Activated CD4-positive, CD25-positive, alpha-beta regulatory T cell treated with anti-CD3 and anti-CD28 coated beads, Interleukin-2, amount 50 U/mL, for 24 hours (primary cell): Measurements from ENCODE around the gene LEF1.
"Not testable (repeated sequence)": the region's sequence is repeated elsewhere in the genome, so short reads cannot be mapped to it uniquely, and the experiment has no call there.

Experiments
- ATAC-seq, 2 donors: fragments of 150-1000 bp; cut with Tn5 transposase; one replicate each; pipeline ENCODE4 v1.10.0; 2021; ENCODE audit warnings: mild to moderate bottlenecking in 1 of 2, moderate library complexity in 1 of 2

The LEF1 gene

DNA sequence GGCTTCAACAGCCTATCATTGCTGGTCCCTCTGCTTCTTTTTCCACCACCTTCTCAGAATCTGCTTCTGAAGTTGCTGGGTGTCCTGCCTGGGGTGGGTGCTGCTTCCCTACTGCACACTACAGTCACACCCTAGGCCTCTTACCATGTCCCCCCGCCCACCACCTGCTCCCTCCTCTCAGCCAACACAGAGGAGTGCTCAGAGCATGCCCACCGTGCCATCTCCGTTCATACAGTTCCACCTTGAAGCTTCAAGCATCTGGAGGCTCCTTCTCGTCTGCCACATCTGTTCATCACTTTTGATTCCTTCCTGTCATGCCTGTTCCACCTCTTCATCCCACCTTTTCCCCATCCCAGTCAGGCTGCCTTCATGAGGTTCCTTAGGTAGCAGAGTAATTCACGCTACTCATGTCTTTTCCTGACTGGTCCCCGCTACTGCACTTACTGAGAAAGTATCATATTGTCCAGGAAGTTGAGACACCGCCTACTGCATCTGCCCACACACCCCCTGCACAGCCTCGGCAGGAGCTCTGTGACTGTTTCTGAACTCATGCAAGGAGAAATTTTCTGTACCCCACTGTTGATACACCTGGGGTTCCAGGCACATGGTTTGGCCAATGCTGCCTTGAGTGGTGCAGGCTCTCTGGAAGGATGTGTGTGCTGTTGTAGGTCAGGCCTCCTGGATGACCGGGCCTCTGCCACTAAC lies 139.6 kb downstream of the LEF1 start:
- ATAC-seq, result peak; percentile 15

DNA sequence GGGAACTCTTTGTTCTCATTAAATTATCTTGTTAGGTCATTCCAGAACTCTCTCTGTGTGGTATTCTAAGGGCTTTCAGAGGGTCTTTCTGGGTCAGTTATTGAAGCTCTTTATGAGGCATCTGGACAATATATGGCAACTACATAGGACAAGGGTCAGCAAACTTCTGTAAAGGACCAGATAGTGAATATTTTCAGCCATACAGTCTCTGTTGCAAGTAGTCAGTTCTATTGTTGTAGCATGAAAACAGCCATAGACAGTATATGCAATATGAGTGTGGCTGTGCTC lies 143.9 kb downstream of the LEF1 start:
- no peak for ATAC-seq

DNA sequence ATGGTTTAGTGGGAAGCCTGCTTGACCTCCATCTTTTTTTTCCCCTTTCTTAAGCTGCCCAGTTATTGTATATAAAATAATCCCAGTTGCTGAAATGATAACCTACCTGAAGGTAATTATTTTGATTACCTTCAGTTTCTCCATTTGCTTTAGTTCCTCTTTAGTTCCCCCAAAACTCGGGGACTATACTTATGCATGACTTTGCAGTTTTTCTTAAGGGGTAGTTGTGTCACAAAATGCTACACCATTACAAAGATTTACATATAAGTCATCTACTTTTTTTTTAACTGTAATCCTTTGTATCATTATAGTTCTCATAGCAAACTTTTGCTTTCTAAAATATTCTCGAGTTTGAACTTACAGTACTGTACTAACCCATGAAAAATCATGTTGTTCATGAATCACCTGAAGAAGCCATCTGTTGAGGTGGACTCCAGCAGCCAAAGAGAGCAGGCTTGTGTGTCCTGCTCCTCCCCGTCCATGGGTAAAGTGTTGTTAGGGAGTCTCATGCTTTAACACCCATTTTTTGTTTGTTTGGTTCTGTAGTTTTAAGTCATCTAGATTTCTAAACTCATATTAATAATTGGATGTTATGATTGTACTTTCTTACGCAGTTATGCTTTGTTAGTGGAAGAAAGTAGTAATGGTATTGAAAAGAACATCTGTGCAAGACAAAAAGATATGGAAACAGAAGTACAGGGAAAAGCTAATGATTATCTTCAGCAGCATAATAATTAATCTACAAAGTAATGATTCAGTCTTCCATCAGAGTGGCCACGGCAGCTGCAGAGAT lies 144.5 kb downstream of the LEF1 start:
- no peak for ATAC-seq

- ATAC-seq, result no peak
Observed at GRCh38 chr4:108018884-108019187, 149.9 kb downstream of the LEF1 start.

- peak; percentile 53 to 66 for ATAC-seq
Observed at GRCh38 chr4:108018040-108018883, 150.5 kb downstream of the LEF1 start.

DNA sequence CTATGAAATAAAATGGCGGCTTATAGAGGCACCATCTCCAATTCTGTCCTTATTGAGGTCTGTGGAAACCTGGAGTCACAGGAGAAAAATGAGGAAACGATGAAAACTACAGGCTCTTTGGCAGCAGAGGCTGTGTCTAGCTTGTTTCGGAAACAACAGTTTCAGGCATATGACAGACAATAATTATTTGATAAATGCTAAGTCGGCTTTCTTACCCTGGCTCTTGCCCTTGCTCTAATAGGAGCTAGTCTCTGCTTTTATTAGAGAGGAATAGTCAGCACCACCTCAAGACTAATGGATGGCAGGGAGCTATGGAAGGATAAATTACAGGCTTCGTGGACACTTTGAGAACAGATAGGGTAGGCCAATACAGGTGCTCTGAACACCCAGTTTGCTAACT lies 154.8 kb downstream of the LEF1 start:
- ATAC-seq, result no peak

DNA sequence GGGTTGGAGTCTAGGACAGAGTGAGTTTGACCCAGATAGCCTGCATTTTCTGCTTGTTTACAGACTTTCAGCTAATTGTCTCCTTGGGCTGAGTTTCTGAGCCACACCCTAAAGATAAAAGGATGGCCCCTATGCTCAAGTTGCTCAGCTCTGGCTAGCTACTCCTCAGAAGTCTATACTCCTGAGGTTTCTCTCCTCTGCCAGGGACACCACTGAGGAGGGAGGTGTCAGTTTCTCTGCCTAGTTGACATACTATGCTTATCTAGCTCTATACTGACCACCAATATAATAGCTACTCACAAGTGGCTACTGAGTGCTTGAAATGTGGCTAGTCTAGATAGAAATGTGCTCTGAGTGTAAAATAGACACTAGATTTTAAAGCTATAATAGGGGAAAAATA lies 155.4 kb downstream of the LEF1 start:
- no peak for ATAC-seq

DNA sequence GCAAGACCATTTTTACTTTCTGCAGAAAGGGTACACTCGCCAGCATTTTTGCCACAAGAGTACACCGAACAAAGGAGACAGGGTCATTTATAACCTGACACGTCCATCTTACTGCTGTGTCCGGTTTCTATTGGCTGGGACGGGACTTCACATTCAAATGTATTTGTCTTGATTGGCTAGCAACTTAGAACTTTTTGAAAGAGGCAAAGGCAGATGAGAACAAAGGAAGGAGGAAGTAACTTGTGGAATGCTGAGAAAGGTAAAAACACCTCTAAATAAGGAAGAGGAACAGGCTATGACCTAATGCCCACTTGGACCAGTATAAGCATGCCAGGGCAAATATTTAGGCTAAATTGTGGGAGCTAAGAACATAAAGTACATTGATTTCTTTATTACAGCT lies 156.3 kb downstream of the LEF1 start:
- not testable (repeated sequence) for ATAC-seq

GRCh38 chr4:108010167-108010566 lies 158.6 kb downstream of the LEF1 start:
- ATAC-seq, result no peak

DNA sequence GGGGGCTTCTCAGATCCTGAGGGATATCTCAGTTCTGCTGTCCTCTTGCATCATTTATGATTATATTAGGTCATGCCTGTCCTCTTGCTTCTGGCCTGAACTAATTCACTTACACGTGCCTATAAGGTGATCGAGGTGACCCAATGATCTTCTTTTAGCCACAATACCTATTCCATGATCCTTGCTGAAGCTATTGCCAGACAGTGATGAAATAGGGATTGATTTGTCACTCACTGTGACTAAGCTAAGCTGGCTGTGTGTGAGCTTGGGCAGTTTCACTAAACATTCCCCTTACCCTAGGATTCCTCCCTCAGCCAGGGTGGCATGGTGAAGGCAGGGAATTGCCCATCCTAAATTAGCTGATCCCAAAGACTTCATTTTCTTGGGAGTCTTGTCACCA lies 160.0 kb downstream of the LEF1 start:
- no peak for ATAC-seq

DNA sequence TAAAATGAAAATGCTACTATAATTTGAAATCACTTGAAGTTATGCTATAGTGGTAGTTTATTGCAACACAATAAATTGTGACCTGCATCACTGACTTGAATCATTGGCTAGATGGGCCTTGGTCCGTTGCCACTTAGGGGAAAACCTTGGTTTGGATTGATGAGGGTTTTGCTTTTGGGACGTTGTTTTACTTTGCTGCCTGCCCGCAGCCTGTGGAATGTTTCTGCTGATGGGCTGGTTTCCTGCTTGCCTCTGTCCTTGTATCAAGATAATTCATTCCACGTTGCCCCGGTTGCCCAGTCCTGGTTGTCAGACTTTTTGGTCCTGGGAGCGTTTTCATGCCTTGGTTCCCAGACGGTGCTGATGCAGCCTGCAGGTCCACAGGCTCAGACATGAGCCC lies 160.7 kb downstream of the LEF1 start:
- ATAC-seq, result no peak

DNA sequence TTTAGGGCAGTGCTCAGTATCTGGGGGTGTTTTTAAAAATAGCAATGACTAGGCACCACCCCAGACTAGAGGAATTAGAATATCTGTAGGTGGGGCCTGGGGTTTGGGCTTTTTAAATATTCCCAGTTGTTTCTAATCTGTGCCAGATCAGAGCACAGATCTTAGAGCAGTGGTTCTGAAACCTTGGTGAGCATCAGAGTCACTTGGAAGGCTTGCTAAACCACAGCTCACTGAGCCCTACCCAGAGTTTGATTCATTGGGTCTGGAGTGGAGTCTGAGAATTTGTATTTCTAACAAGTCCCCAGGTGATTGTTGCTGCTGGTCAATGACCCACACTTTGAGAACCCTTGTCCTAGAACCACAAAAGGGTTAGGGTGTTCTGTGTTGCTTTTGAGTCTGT lies 162.4 kb downstream of the LEF1 start:
- ATAC-seq, result no peak

DNA sequence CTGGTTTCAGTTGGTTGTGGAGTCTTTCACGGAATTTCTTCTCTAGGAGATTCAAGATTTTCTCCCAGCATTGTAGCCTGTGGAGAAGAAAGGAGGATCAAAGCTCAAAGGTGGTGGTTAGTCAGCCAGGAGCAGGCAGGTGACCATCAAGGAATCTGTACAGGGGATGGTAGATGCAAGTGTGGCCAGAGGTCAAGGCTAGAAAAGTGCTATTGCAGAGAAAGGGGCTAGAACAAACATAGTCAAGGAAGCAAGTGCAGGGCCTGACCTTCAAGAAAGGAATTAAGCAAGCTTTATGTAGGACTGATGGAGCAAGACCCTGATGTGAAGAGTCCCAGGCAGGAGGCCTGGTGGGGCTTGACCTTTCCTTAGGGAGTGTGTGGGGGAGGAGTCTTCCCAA lies 162.9 kb downstream of the LEF1 start:
- no peak for ATAC-seq

DNA sequence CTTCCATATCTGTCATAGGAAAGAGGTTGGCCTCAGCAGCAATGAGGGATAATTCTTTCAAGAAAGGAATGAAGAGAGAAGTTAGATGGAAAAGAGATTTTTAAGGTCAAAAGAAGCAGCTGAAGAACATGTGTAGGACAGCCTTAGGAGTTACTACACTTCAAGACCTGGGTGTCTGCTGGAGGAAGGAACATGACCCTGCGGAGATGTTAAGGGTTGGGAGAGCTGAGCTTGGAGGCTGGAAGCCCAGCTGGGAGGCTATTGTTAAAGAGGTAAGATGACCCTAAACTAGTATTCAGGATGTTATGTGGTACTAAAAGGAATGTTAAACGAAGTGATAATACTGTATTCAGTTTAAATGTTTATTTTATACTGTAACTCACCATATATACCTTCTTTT lies 164.1 kb downstream of the LEF1 start:
- ATAC-seq, result no peak

DNA sequence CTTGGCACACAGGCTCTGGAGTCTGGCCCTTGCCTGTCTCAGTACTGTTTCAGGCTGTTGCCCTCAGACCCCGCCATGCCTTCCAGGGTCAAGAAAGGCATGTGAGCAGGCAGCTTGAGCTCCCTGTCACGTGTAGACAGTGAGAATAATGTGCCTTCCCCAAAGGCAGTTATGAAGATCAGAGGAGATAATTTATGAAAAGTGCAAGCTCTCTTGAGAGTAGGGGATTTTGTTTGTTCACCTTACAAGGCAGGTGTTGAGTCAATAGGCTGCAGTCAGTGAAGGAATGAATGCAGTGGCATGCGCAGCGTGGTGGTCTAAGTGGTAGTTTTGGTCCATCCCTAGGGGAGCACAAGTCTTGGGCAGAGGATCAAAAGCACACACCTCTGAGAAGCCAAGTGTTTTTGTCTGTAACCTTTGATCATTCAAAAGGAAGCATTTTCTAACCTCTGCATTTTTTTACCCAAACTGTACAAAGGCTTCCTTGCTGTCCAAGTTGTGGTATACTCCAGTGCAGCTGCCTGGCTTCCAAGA lies 164.7 kb downstream of the LEF1 start:
- no peak for ATAC-seq

- ATAC-seq, result no peak
Observed at GRCh38 chr4:108001540-108002135, 167.1 kb downstream of the LEF1 start.

DNA sequence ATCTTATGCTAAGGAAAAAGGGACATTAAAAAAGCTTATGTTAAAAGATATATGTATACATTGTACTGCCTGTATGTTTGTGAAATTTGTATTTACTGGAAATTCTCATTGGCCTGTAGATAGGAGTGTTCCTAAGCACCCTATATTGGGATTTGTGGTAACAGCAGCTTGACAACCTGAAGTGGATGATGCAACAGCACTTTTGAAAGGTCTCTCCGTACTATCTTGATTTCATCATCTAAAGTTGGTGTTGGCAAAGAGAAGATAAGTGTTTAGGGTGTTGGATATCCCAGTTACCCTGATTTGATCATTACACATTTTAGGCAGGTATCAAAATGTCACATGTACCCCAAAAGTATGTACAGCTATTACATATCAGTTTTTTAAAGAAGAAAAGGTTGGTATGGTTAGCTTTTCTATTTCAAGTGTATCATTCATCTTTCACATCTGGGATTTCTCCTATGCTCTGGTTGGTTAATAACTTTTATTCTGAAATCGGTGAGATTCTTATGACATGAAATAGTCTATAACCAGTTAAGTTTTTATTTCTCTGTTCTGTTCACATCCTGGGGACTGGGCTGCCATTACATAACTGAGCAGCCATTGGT lies 168.7 kb downstream of the LEF1 start:
- no peak for ATAC-seq

DNA sequence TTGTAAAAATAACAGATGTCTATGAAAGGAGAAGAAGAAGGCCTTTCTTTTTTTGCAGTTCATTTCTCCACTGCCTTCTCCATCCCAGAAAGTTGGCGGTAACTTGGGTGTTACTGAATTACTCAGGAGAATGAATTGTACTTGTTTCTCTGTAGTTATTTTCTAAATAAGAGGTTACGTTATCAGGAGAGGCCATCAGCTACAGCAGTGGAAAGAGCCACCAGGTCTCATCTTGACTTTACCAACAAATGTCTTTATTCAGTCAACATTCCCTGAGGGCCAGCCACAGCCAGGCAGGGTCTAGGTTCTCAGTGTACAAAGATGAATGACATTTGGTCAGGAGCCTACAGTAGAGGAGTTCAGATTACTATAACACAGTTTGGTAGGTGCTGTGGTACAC lies 170.9 kb downstream of the LEF1 start:
- no peak for ATAC-seq
